BJ (cell line): ENCODE results near the gene LRRC71. TPM values are rescaled to one million over a fixed set of nuclear protein-coding genes. Genes with fewer than 3 reads are reported as not detected.

Source experiments
- CTCF ChIA-PET: fragments of 350-600 bp; formaldehyde crosslinking; extraction: SDS; loops from one replicate; lab custom pipeline; 2021; ENCODE audit warnings: antibody characterized with exemption, inconsistent platforms; lab: Yijun Ruan, JAX
- POLR2A ChIA-PET: fragments of 300-600 bp; sonication (Branson Sonifier 250); formaldehyde crosslinking; extraction: SDS; loops from one replicate; lab custom pipeline; 2021; ENCODE audit warnings: antibody characterized with exemption; lab: Charles Lee
- DNase-seq: peaks from one replicate; pipeline ENCODE4 v3.0.0-alpha.2; 2011; ENCODE audit warnings: low read depth
- H3K27me3 ChIP-seq: 2 replicates; pipeline ENCODE4 v1.6.0; 2011; ENCODE audit warnings: low read length; ENCODE audit not compliant: control insufficient read depth, insufficient read depth
- H3K36me3 ChIP-seq: 2 replicates; pipeline ENCODE4 v1.5.1; 2011; ENCODE audit warnings: low read length; ENCODE audit not compliant: control insufficient read depth, insufficient read depth
- H3K4me3 ChIP-seq: 2 replicates; pipeline ENCODE4 v1.5.1; 2011; ENCODE audit warnings: low read depth, mild to moderate bottlenecking, control low read depth, low read length
- CTCF ChIP-seq: IDR thresholded peaks from 2 replicates; pipeline ENCODE4 v1.5.1; 2011; ENCODE audit warnings: low read depth, mild to moderate bottlenecking, control low read depth, inconsistent platforms, low read length, moderate library complexity; ENCODE audit not compliant: insufficient read depth
- polyA plus RNA-seq: library from polyadenylated mRNA; depleted of rRNA; stranded (reverse); fragments of >200 nt; gene quantifications from 2 replicates; pipeline ENCODE4 v1.2.3, GENCODE V29; 2011

Gene LRRC71
- polyA plus RNA-seq, 1 experiment = 1.2 TPM

- no peak for TF ChIP-seq CTCF
- ChIA-PET POLR2A (no interaction called here), CTCF (interaction anchor here (0.6 to 2.2 kb wide), 5 partner anchors 10 to 1132 kb away, joined by 3 to 6 read pairs (median 4); no protein-coding TSS in a partner anchor)
- Histone ChIP-seq H3K4me3 (no peak overlapping the region), H3K36me3 (peaks cover 19% of the 10 kb centered on the region), H3K27me3 (no peaks in the 10 kb centered on the region)
- DNase-seq = no peak
Measured at GRCh38 chr1:156964441-156964840, 44.0 kb downstream of the LRRC71 start.

GRCh38 chr1:156969496-156969895 lies 49.1 kb downstream of the LRRC71 start:
- H3K27me3 ChIP-seq = no peaks in the 10 kb centered on the region
- ChIA-PET CTCF (interaction anchor here (1.0 to 1.5 kb wide), 3 partner anchors 26 to 36 kb away, joined by 3 to 5 read pairs (median 4); no protein-coding TSS in a partner anchor), POLR2A (no interaction called here)
- no peak overlapping the region for H3K4me3 ChIP-seq
- no peak for DNase-seq
- H3K36me3 ChIP-seq = peaks cover 20% of the 10 kb centered on the region
- no peak for TF ChIP-seq CTCF

GRCh38 chr1:156970017-156970416 lies 49.6 kb downstream of the LRRC71 start:
- ChIA-PET CTCF (interaction anchor here (1.0 to 1.5 kb wide), 5 partner anchors 25 to 104 kb away, joined by 3 to 6 read pairs (median 4); no protein-coding TSS in a partner anchor), POLR2A (no interaction called here)
- DNase-seq = no peak
- no peak overlapping the region for H3K4me3 ChIP-seq
- TF ChIP-seq CTCF = peak; percentile 36; the same call in 1 of the 2 replicates
- H3K27me3 ChIP-seq = no peaks in the 10 kb centered on the region
- peaks cover 20% of the 10 kb centered on the region for H3K36me3 ChIP-seq

- no peak for TF ChIP-seq CTCF
- Histone ChIP-seq H3K4me3 (no peak overlapping the region), H3K27me3 (no peaks in the 10 kb centered on the region), H3K36me3 (peaks cover 26% of the 10 kb centered on the region)
- POLR2A ChIA-PET = no interaction called here
- CTCF ChIA-PET = no interaction called here
- DNase-seq = no peak
Measured at GRCh38 chr1:156973417-156973816, 53.0 kb downstream of the LRRC71 start.

- ChIA-PET CTCF (interaction anchor here (1.6 kb wide), 1 partner anchor 16 kb away, joined by 3 read pairs; no protein-coding TSS in a partner anchor), POLR2A (no interaction called here)
- DNase-seq = no peak
- Histone ChIP-seq H3K36me3 (peaks cover 25% of the 10 kb centered on the region), H3K4me3 (no peak overlapping the region), H3K27me3 (no peaks in the 10 kb centered on the region)
- no peak for TF ChIP-seq CTCF
Measured at GRCh38 chr1:156975084-156975483, 54.7 kb downstream of the LRRC71 start.
